ENCODE results near the gene PKP4. TPM values are rescaled to one million over a fixed set of nuclear protein-coding genes. Genes with fewer than 3 reads are reported as not detected.

Gene PKP4
- total RNA-seq, 1 donor from 2014 or later = 83.9 TPM

DNA sequence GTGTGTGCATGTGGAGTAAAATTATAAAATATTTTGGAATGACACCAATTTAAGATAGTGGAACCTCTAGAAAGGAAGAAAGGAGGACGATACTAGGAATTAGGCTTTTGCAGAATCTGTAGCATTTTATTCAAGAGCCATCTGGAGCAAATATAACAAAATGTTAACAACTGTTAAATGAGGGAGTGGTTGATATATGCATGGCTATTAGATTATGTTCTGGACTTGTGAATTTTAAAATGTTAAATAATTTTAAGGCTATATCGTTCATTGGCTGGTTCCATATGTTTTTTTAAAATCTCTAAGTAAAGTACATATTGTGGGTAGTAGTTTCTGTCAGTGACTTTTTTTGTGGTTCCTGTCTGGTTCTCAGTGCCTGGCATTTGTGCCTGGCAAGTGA is 123.2 kb downstream of the PKP4 start:
- Mint-ChIP-seq H3K9me3 (no peaks in the 10 kb centered on the region), H3K27me3 (ENCODE audit: insufficient read depth, low read depth) (no peaks in the 10 kb centered on the region), H3K36me3 (peaks cover 18% of the 10 kb centered on the region), H3K27ac (no peak overlapping the region), H3K4me1 (no peaks in the 10 kb centered on the region), H3K4me3 (no peak overlapping the region)
- Histone ChIP-seq H3K9ac (no peak overlapping the region), H3K4me3 (no peak overlapping the region), H4K20me1 (ENCODE audit: low read depth) (peaks cover 3% of the 10 kb centered on the region), H3F3A (ENCODE audit: low read depth) (no peaks in the 10 kb centered on the region), H3K79me2 (ENCODE audit: low read depth) (no peaks in the 10 kb centered on the region), H3K4me1 (no peaks in the 10 kb centered on the region), H3K9me3 (ENCODE audit: low read depth) (no peaks in the 10 kb centered on the region), H2AFZ (replicated peaks) (no peak overlapping the region), H3K27me3 (no peaks in the 10 kb centered on the region), H3K36me3 (no peaks in the 10 kb centered on the region), H3K4me2 (no peak overlapping the region), H3K27ac (no peak overlapping the region)
- TF ChIP-seq EZH2phosphoT487 (IDR thresholded peaks at IDR 0.05) (no peak), EZH2 (IDR thresholded peaks at IDR 0.05) (no peak)
- TF ChIP-seq, protein P1, sequence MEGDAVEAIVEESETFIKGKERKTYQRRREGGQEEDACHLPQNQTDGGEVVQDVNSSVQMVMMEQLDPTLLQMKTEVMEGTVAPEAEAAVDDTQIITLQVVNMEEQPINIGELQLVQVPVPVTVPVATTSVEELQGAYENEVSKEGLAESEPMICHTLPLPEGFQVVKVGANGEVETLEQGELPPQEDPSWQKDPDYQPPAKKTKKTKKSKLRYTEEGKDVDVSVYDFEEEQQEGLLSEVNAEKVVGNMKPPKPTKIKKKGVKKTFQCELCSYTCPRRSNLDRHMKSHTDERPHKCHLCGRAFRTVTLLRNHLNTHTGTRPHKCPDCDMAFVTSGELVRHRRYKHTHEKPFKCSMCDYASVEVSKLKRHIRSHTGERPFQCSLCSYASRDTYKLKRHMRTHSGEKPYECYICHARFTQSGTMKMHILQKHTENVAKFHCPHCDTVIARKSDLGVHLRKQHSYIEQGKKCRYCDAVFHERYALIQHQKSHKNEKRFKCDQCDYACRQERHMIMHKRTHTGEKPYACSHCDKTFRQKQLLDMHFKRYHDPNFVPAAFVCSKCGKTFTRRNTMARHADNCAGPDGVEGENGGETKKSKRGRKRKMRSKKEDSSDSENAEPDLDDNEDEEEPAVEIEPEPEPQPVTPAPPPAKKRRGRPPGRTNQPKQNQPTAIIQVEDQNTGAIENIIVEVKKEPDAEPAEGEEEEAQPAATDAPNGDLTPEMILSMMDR (IDR thresholded peaks at IDR 0.05) = no peak
- no peak for DNase-seq (ENCODE audit: low spot score)

DNA sequence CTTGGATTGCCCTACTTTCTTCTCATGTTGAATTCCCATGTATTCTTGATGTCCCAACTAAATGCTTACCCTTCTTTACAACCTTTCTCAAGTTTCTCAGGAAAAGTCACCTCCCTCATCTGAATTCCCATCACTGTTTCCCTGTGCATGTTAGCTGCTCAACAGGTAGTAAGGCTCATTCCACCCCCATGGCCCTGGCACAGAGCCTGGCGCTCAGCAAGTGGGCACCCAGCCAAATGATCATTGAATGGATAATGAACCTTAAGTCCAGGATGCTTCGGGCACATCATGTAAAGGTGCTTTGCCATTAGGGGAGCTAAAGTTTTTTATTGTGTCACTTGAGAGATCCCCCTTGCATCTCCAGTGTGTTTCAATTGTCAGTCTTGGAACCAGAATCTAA is 124.0 kb downstream of the PKP4 start:
- Histone ChIP-seq H3K4me3 (no peak overlapping the region), H2AFZ (replicated peaks) (no peak overlapping the region), H3K27ac (no peak overlapping the region), H3K9me3 (ENCODE audit: low read depth) (no peaks in the 10 kb centered on the region), H3K36me3 (no peaks in the 10 kb centered on the region), H3K27me3 (no peaks in the 10 kb centered on the region), H3K4me2 (no peak overlapping the region), H3K9ac (no peak overlapping the region), H3K4me1 (no peaks in the 10 kb centered on the region), H4K20me1 (ENCODE audit: low read depth) (no peaks in the 10 kb centered on the region), H3K79me2 (ENCODE audit: low read depth) (no peaks in the 10 kb centered on the region), H3F3A (ENCODE audit: low read depth) (no peaks in the 10 kb centered on the region)
- H3K36me3 Mint-ChIP-seq = peaks cover 18% of the 10 kb centered on the region
- no peaks in the 10 kb centered on the region for H3K27me3 Mint-ChIP-seq (ENCODE audit: insufficient read depth, low read depth)
- no peak for DNase-seq (ENCODE audit: low spot score)
- no peak overlapping the region for H3K27ac Mint-ChIP-seq
- no peaks in the 10 kb centered on the region for H3K9me3 Mint-ChIP-seq
- no peaks in the 10 kb centered on the region for H3K4me1 Mint-ChIP-seq
- H3K4me3 Mint-ChIP-seq = no peak overlapping the region
- TF ChIP-seq, protein P1 (IDR thresholded peaks at IDR 0.05) = no peak
- TF ChIP-seq EZH2 (IDR thresholded peaks at IDR 0.05) (no peak), EZH2phosphoT487 (IDR thresholded peaks at IDR 0.05) (no peak)

DNA sequence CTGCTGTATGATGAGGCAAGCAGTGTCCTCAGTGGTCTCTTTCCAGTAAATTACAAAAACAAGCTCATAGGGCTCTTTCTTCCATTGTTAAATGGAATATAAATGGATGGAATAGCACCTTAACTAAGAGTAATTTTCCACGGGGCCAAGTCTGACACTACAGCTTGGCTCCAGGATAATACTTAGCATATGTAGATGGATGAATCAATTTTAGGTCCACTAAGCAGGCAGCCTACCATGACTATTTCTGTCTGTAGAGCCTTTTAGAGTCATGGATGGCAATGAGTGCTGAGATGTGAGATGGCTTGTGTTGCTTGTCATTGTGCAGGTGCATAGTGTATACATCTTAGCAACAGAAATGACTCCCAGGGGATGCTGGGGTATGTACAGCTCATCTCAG is 125.9 kb downstream of the PKP4 start:
- H3K36me3 Mint-ChIP-seq = peaks cover 20% of the 10 kb centered on the region
- no peaks in the 10 kb centered on the region for H3F3A ChIP-seq (ENCODE audit: low read depth)
- TF ChIP-seq EZH2 (IDR thresholded peaks at IDR 0.05) (no peak), EZH2phosphoT487 (IDR thresholded peaks at IDR 0.05) (no peak)
- H3K36me3 ChIP-seq = no peaks in the 10 kb centered on the region
- H3K79me2 ChIP-seq (ENCODE audit: low read depth) = no peaks in the 10 kb centered on the region
- no peaks in the 10 kb centered on the region for H3K9me3 Mint-ChIP-seq
- no peak overlapping the region for H2AFZ ChIP-seq (replicated peaks)
- H3K9me3 ChIP-seq (ENCODE audit: low read depth) = no peaks in the 10 kb centered on the region
- no peak overlapping the region for H3K4me2 ChIP-seq
- H3K9ac ChIP-seq = no peak overlapping the region
- H3K27me3 Mint-ChIP-seq (ENCODE audit: insufficient read depth, low read depth) = no peaks in the 10 kb centered on the region
- no peaks in the 10 kb centered on the region for H3K27me3 ChIP-seq
- no peak overlapping the region for H3K27ac ChIP-seq
- H3K4me1 Mint-ChIP-seq = no peaks in the 10 kb centered on the region
- H3K4me1 ChIP-seq = no peaks in the 10 kb centered on the region
- H4K20me1 ChIP-seq (ENCODE audit: low read depth) = no peaks in the 10 kb centered on the region
- H3K4me3 ChIP-seq = no peak overlapping the region
- no peak for DNase-seq (ENCODE audit: low spot score)
- no peak overlapping the region for H3K4me3 Mint-ChIP-seq
- H3K27ac Mint-ChIP-seq = no peak overlapping the region

DNA sequence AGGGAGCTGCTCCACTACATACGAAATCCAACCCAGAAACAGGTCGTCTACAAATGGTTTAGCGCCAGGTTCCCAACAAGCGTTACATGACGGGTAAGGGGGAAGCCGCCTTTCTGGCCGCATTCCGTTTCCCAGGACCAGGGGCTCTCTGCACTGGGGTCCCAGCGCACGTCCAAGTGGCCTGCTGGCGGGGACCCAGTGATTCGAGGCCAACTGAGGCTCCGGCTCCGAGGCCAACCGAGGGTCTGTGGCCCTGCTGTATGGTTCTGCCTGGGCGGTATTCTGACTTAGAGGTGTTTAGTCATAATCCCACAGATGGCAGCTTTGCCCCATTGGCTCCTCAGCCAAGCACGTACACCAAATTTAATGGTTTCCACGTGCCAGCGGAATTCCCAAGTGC is 127.2 kb downstream of the PKP4 start:
- Histone ChIP-seq H3K27me3 (no peaks in the 10 kb centered on the region), H3K9ac (no peak overlapping the region), H3K36me3 (no peaks in the 10 kb centered on the region), H4K20me1 (ENCODE audit: low read depth) (no peaks in the 10 kb centered on the region), H3K79me2 (ENCODE audit: low read depth) (no peaks in the 10 kb centered on the region), H3K4me3 (no peak overlapping the region), H3F3A (ENCODE audit: low read depth) (no peaks in the 10 kb centered on the region), H2AFZ (replicated peaks) (no peak overlapping the region), H3K9me3 (ENCODE audit: low read depth) (no peaks in the 10 kb centered on the region), H3K4me1 (no peaks in the 10 kb centered on the region), H3K27ac (no peak overlapping the region), H3K4me2 (no peak overlapping the region)
- Mint-ChIP-seq H3K27me3 (ENCODE audit: insufficient read depth, low read depth) (no peaks in the 10 kb centered on the region), H3K4me3 (no peak overlapping the region), H3K4me1 (no peaks in the 10 kb centered on the region), H3K36me3 (peaks cover 20% of the 10 kb centered on the region), H3K9me3 (no peaks in the 10 kb centered on the region), H3K27ac (no peak overlapping the region)
- TF ChIP-seq, protein P1 (IDR thresholded peaks at IDR 0.05) = no peak
- no peak for TF ChIP-seq EZH2phosphoT487 (IDR thresholded peaks at IDR 0.05)
- TF ChIP-seq EZH2 (IDR thresholded peaks at IDR 0.05) = no peak
- DNase-seq (ENCODE audit: low spot score) = no peak
